ENCODE data around the gene SMIM38.
"Not testable (repeated sequence)": the region's sequence is repeated elsewhere in the genome, so short reads cannot be mapped to it uniquely, and the experiment has no call there.

Gene SMIM38

DNA sequence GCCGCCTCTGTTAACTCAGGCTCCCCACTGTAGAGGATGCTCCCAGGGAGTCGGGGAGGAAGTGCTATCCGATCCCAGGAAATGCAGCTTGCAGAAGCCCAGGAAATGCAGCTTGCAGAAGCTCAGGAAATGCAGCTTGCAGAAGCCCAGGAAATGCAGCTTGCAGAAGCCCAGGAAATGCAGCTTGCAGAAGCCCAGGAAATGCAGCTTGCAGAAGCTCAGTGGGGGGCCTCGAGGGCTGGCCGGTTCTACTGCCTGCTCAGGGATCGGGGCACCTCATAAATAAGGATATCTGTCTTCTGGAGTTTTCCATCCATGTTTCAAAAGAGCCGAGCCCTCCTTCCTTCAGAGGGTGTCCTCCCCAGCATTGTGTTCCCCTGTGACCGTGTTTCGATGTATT lies 25.1 kb upstream of the SMIM38 start:
- peaks cover 2% of the 10 kb centered on the region for H3K36me3 Mint-ChIP-seq
- H3K27me3 Mint-ChIP-seq, result no peaks in the 10 kb centered on the region
- no peak overlapping the region for H3K4me3 Mint-ChIP-seq
- no peak overlapping the region for H3K27ac Mint-ChIP-seq
- peaks cover 4% of the 10 kb centered on the region for H3K9me3 Mint-ChIP-seq
- H3K4me1 Mint-ChIP-seq, result peaks cover 21% of the 10 kb centered on the region

DNA sequence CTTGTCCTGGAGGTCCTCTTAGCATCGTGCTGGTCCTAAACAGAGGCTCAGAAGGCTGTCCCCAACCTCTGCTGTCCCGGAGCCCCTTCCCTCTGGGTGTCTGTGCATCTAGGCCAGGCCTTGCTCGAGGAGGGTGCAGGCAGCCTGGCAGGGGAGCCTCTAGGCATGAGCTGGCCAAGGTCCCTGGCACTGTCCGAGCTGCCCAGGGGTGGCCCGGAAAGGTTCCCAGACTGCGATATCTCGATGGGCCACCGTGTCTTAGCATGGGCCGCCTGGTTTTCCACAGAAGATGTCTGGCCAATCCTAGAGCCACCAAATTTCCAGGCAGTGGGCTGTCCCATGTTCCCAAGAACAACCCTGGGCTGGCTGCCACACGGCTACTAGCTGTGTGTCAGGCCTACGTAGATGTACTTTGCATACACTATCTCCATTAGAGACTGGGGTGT lies 24.6 kb upstream of the SMIM38 start:
- Mint-ChIP-seq H3K27ac (no peak overlapping the region), H3K27me3 (no peaks in the 10 kb centered on the region), H3K9me3 (peaks cover 4% of the 10 kb centered on the region), H3K36me3 (peaks cover 2% of the 10 kb centered on the region), H3K4me1 (peaks cover 25% of the 10 kb centered on the region), H3K4me3 (no peak overlapping the region)

DNA sequence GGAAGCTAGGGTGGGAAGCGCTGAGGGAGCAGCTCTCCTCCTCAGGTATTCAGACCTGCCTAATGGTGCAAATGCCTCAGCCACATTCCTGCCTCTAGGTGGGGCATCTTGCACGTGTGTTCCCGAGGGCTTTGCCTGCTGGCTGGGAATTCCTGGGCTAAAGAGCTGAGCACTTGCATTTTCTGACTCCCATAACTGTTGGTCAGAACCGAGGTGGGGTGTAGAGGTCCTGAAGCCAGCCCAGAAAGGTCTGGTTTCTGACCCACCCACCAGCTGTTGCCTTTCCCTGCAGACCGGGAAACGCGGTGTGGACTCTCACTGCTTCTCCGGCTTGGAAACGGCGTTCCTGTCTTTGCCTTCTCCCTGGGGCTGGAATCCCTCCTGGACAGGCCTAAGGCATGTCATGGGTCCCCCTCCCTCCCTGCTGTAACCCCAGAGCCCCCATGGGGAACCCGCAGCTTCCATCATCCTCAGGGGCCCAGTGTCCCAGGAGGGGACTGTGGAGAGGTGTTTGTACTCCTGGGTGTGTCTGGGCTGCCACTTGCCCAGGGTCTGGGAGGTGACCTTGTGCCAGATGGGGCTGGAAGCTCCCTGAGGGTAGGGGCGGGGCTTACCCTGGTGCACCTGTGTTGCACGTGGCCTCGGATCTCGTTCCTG lies 24.0 kb upstream of the SMIM38 start:
- Mint-ChIP-seq H3K36me3 (peaks cover 2% of the 10 kb centered on the region), H3K27me3 (no peaks in the 10 kb centered on the region), H3K27ac (no peak overlapping the region), H3K9me3 (peaks cover 4% of the 10 kb centered on the region), H3K4me1 (peaks cover 27% of the 10 kb centered on the region), H3K4me3 (no peak overlapping the region)

DNA sequence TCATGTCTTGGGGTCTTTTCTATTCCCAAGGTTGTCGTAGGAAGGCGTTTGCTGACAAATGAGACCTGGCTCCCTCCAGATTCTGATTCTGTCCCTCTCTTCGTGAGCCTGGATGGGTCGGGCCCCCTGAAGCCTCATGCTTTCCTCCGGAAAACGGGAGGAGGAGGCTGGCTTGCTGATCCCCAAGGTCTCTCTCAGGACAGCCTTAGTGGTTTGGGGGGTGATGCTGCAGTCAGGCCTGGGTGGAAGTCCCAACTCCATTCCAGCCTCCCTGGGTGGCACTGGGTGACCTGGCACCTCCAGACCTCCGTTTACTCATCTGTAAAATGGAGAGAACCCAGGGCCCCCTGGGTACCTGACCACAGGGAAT lies 23.4 kb upstream of the SMIM38 start:
- peaks cover 2% of the 10 kb centered on the region for H3K36me3 Mint-ChIP-seq
- no peaks in the 10 kb centered on the region for H3K27me3 Mint-ChIP-seq
- H3K27ac Mint-ChIP-seq, result no peak overlapping the region
- H3K9me3 Mint-ChIP-seq, result peaks cover 4% of the 10 kb centered on the region
- H3K4me1 Mint-ChIP-seq, result peaks cover 27% of the 10 kb centered on the region
- H3K4me3 Mint-ChIP-seq, result no peak overlapping the region

DNA sequence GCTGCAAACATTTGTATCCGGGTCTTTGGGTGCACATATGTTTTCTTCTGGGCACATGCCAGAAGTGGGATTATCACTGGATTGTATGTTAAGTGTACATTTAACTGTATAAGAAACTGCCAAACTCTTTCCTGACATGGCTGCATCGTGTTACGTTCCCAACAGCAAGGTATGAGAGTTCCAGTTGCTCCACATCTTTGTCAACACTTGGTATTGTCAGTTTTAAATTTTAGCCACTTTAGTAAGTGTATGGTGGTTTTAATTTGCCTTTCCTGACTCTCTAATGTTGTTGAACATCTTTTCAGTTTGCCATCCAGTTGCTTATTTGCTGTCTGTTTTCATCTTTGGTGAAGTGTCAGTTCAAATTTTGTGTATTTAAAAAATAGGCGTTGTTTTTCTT lies 22.5 kb upstream of the SMIM38 start:
- Mint-ChIP-seq H3K4me3 (no peak overlapping the region), H3K36me3 (peaks cover 2% of the 10 kb centered on the region), H3K4me1 (peaks cover 28% of the 10 kb centered on the region), H3K9me3 (peaks cover 4% of the 10 kb centered on the region), H3K27ac (no peak overlapping the region), H3K27me3 (no peaks in the 10 kb centered on the region)

DNA sequence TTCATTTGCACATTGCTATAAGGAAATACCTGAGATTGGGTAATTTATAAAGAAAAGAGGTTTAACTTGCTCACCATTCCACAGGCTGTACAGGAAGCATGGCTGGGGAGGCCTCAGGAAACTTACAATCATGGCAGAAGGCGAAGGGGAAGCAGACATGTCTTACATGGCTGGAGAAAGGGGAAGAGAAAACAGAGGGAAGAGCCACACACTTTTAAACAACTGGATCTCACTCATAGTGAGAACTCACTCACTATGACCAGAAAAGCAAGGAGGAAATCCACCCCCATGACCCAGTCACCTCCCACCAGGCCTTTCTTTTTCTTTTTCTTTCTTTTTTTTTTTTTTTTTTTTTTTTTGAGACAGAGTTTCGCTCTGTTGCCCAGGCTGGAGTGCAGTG lies 21.6 kb upstream of the SMIM38 start:
- H3K4me3 Mint-ChIP-seq, H3K9me3 Mint-ChIP-seq, H3K36me3 Mint-ChIP-seq, H3K27me3 Mint-ChIP-seq, H3K27ac Mint-ChIP-seq: not testable (repeated sequence)
- H3K4me1 Mint-ChIP-seq, result peaks cover 28% of the 10 kb centered on the region

DNA sequence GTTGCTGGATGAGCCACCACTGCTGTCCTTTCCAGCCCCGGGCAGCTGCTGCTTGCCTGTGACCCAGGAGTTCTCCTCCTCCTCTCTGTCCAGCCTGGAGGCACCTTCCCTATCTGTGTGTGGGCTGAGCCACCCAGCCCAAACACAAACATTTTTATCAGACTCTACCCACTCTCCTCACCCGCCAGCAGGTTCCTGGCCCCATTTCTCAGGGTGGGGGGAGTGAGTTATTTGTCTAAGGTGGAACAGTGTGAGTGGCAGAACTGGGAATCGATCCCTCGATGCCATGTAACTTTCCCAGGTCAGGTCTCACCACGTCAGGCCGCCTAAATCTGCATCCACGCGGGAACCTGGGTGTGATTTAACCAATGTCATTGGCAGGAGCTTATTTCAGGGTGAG lies 20.8 kb upstream of the SMIM38 start:
- Mint-ChIP-seq H3K9me3 (no peaks in the 10 kb centered on the region), H3K27me3 (no peaks in the 10 kb centered on the region), H3K27ac (no peak overlapping the region), H3K4me3 (no peak overlapping the region), H3K36me3 (no peaks in the 10 kb centered on the region), H3K4me1 (peaks cover 25% of the 10 kb centered on the region)

DNA sequence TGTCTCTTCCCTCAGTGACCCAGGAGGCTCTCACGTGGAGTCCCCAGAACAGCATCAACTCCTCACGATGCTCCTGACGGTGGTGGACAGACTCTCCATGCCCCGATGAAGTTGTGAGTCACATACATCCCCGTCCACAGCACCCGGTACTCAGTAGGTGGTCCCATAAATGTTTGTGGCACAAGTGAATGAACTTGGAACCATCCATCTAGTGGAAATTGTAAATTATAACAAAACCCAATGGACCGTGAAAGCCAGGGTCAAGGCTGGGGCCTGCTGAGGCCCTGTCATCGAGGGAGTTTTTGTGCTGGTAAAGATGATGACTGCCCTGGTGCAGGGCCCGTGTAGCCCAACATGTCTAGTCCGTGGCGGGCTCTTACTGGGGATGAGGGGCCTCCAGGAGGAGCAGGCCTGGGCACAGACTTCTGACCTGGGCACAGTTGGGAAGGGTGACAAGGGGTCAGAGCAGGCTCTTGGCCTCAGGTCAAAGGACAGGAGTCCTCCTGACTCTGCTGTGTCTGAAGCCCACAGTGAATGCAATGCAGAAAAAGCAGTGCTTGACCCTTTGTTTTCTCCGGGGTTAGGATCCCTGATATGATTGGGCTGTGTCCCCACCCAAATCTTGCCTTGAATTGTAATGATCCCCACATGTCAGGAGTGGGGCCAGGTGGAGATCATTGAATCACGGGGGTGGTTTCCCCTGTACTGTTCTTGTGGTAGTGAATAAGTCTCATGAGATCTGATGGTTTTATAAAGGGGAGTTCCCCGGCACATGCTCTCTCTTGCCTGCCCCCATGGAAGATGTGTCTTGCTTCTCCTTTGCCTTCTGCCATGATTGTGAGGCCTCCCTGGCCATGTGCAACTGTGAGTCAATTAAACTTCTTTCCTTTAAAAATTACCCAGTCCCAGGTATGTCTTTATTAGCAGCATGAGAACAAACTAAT lies 20.0 kb upstream of the SMIM38 start:
- H3K27ac Mint-ChIP-seq, result no peak overlapping the region
- H3K27me3 Mint-ChIP-seq, result no peaks in the 10 kb centered on the region
- H3K4me3 Mint-ChIP-seq, result no peak overlapping the region
- H3K9me3 Mint-ChIP-seq, result no peaks in the 10 kb centered on the region
- peaks cover 20% of the 10 kb centered on the region for H3K4me1 Mint-ChIP-seq
- no peaks in the 10 kb centered on the region for H3K36me3 Mint-ChIP-seq

DNA sequence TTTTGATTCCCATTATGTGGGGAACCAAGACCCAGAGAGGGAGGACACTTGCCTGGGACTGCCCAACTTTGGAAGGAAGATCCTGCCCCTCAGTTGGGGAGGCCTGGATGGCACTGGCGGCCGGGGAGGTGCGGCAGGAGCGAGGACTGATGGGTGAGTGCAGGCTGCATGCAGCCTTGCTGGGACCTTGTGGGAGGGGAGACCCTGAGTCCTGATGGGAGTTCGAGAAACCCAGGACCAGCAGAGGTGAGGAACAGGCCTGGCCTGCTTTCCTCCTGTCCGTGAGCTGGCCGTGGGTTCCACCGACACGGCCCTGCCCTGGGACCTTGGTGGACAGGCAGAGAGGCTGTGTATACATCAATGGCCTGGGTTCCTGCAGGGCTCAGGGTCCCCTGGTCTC lies 19.3 kb upstream of the SMIM38 start:
- no peak overlapping the region for H3K27ac Mint-ChIP-seq

DNA sequence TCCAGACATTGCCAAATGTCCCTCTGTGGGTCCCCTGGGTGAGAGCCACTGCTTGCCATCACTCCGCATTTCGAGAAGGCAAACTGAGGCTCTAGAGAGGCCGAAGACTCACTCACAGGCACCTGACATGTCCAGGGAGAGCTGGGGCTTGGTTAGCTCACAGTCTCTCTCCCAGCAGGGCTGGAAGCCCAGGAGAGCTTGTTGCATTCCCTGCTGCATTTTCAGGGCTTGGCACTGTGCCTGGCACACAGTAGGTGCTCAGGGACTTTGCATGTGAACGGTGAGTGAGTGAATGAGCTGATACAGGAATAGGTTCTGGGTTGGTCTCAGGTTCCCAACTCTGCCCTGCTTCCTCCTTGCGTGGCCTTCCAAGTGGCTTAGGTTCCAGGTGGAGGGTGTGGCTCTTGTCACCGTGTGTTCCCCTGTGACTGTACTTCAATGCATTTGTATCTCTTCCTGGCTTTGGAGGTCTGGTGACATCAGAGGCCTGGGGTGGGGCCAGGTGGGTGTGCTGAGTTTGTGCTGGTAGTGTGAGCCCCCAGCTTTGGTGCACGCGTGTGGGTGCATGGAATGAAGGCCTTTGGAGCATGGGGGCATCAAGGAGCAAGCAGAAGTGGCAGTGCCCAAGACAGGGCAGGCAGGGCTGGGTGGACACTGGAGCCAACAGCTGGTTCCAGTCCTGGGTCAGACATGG lies 18.4 kb upstream of the SMIM38 start:
- no peak overlapping the region for H3K27ac Mint-ChIP-seq
- no peak overlapping the region for H3K4me3 Mint-ChIP-seq
- peaks cover 14% of the 10 kb centered on the region for H3K4me1 Mint-ChIP-seq
- no peaks in the 10 kb centered on the region for H3K9me3 Mint-ChIP-seq
- H3K27me3 Mint-ChIP-seq, result no peaks in the 10 kb centered on the region
- H3K36me3 Mint-ChIP-seq, result no peaks in the 10 kb centered on the region

More for the DNA sequence above, 19.3 kb upstream of the SMIM38 start:
- Mint-ChIP-seq H3K36me3 (no peaks in the 10 kb centered on the region), H3K4me1 (peaks cover 14% of the 10 kb centered on the region), H3K4me3 (no peak overlapping the region), H3K9me3 (no peaks in the 10 kb centered on the region), H3K27me3 (no peaks in the 10 kb centered on the region)

DNA sequence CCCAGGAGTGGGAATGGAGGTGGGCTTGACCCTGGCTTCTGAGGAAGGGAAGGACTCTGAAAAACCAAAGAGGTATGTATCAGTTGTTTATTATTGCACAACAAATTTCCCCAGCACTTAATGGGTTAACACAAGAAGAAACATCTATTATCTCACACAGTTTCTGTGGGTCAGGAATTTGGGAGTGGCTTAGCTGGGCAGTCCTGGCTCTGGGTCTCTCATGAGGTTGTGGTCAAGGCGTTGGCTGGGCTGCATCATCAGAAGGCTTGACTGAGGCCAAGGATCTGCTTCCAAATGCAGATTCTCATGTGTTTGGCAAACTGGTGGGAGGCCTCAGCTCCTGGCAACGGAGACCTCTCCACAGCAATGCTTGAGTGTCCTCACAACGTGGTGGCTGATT lies 17.5 kb upstream of the SMIM38 start:
- no peak overlapping the region for H3K4me3 Mint-ChIP-seq
- H3K9me3 Mint-ChIP-seq, result no peaks in the 10 kb centered on the region
- H3K36me3 Mint-ChIP-seq, result no peaks in the 10 kb centered on the region
- no peak overlapping the region for H3K27ac Mint-ChIP-seq
- no peaks in the 10 kb centered on the region for H3K27me3 Mint-ChIP-seq
- H3K4me1 Mint-ChIP-seq, result peaks cover 14% of the 10 kb centered on the region

DNA sequence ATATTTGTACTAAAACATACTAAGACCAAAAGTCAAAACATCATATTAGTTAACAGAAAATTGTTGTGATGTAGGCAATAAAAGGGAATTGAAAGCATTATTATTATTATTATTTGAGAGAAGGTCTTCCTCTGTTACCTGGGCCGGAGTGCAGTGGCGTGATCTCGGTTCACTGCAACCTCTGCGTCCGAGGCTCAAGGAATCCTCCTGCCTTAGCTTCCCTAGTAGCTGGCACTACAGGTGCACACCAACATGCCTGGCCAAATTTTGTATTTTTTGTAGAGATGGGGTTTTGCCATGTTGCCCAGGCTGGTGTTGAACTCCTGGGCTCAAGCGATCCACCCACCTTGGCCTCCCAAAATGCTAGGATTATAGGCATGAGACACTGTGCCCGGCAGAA lies 15.6 kb upstream of the SMIM38 start:
- H3K9me3 Mint-ChIP-seq, H3K4me3 Mint-ChIP-seq, H3K27me3 Mint-ChIP-seq, H3K36me3 Mint-ChIP-seq, H3K27ac Mint-ChIP-seq: not testable (repeated sequence)
- peaks cover 10% of the 10 kb centered on the region for H3K4me1 Mint-ChIP-seq

DNA sequence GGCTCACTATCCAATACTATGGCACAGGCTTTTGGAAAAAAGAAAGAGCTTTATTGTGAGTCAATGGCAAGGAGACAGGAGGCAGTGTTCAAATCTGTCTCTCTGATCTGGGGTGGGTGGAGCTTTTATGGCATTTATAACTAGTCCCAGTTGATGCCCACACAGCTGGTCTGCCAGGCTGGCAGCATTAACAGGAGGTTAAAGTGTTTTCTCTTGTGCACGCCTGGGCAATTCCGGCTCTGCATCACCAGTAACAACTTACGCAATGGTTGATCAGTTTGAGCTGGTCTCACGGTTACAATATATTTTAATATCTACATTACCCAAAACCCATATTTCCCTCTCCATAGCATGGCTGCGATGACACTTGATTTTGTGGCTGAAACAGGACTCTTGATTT lies 15.1 kb upstream of the SMIM38 start:
- Mint-ChIP-seq H3K9me3 (peaks cover 2% of the 10 kb centered on the region), H3K27ac (no peak overlapping the region), H3K27me3 (no peaks in the 10 kb centered on the region), H3K36me3 (peaks cover 2% of the 10 kb centered on the region), H3K4me3 (no peak overlapping the region), H3K4me1 (peaks cover 10% of the 10 kb centered on the region)

DNA sequence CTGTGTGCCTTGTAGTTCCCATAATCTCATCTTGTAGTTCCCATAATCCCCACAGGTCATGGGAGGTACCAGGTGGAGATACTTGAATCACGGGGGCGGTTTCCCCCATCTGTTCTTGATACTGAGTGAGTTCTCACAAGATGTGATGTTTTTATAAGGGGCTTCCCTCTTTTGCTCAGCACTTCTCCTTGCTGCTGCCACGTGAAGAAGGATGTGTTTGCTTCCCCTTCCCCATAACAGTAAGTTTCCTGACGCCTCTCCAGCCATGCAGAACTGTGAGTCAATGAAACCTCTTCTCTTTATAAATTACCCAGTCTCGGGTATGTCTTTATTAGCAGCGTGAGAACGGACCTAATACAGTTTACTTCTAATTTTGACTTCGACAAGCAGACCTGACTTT lies 14.0 kb upstream of the SMIM38 start:
- H3K4me3 Mint-ChIP-seq, result no peak overlapping the region
- peaks cover 4% of the 10 kb centered on the region for H3K4me1 Mint-ChIP-seq
- no peak overlapping the region for H3K27ac Mint-ChIP-seq
- no peaks in the 10 kb centered on the region for H3K27me3 Mint-ChIP-seq
- peaks cover 9% of the 10 kb centered on the region for H3K36me3 Mint-ChIP-seq
- peaks cover 11% of the 10 kb centered on the region for H3K9me3 Mint-ChIP-seq

DNA sequence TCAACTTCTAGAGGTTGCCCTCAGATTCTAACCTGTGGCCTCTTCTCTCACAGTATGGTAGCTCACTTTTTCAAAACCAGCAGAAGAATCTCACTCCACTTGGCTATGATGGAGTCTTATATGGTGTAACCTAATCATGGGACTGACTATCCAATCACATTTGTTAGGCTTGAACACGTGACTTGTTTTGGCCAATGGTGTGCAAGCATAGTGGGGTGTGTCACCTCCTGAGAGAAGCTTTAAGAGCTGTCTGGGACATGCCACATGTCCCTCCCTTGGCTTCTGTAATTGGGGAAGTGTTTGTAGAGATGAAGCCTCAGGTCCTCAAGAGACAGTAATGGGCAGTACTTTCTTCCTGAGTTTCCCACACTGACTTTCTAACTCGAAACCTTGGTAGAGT lies 12.8 kb upstream of the SMIM38 start:
- no peaks in the 10 kb centered on the region for H3K4me1 Mint-ChIP-seq
- H3K27ac Mint-ChIP-seq, result no peak overlapping the region
- H3K9me3 Mint-ChIP-seq, result peaks cover 11% of the 10 kb centered on the region
- H3K36me3 Mint-ChIP-seq, result peaks cover 10% of the 10 kb centered on the region
- no peaks in the 10 kb centered on the region for H3K27me3 Mint-ChIP-seq
- H3K4me3 Mint-ChIP-seq, result no peak overlapping the region

Measured in activated naive CD4-positive, alpha-beta T cell treated with anti-CD3 and anti-CD28 coated beads, Interleukin-2, amount 50 U/mL, for 24 hours (primary cell).